Esophagus muscularis mucosa (tissue), 4 donors: ENCODE measurements around the gene CDK2AP2.

Source experiments
- EP300 ChIP-seq: sonication (generic); formaldehyde crosslinking; IDR thresholded peaks from one replicate; pipeline ENCODE4 v1.6.1; 2017; ENCODE audit warnings: antibody characterized with exemption
- POLR2A ChIP-seq: fragments of 450-650 bp; IDR thresholded peaks from one replicate; pipeline ENCODE4 v1.6.1; 2017; ENCODE audit warnings: antibody characterized with exemption, moderate library complexity, mild to moderate bottlenecking, low read depth
- TF ChIP-seq, protein P1 (sequence below), 3 experiments: fragments of 200-600 bp in 2 of 3; fragments of 450-650 bp in 1 of 3; sonication (generic) in 2 of 3; IDR thresholded peaks; one replicate each; pipeline ENCODE4 v1.5.1; 2017 to 2019; ENCODE audit warnings: antibody characterized with exemption in 3 of 3, mild to moderate bottlenecking in 2 of 3, moderate library complexity in 1 of 3

DNA sequence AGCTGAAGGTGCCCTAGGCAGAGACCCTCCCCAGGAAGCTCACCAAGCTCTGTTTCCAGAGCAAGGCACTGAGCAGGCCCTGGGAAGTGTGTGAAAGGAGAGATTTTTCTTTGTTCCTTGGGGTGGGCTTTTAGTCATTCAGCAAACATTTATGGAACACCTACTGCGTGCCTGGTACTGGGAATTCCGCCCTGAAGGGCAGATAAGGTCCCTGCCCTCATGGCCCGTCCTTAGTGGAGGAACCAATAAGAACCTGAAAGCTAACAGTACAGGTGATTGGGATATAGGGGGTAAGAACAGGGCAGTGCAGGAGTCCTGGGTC lies 42.8 kb downstream of the CDK2AP2 start:
- no peak for TF ChIP-seq POLR2A
- TF ChIP-seq EP300 = no peak
- TF ChIP-seq, protein P1, sequence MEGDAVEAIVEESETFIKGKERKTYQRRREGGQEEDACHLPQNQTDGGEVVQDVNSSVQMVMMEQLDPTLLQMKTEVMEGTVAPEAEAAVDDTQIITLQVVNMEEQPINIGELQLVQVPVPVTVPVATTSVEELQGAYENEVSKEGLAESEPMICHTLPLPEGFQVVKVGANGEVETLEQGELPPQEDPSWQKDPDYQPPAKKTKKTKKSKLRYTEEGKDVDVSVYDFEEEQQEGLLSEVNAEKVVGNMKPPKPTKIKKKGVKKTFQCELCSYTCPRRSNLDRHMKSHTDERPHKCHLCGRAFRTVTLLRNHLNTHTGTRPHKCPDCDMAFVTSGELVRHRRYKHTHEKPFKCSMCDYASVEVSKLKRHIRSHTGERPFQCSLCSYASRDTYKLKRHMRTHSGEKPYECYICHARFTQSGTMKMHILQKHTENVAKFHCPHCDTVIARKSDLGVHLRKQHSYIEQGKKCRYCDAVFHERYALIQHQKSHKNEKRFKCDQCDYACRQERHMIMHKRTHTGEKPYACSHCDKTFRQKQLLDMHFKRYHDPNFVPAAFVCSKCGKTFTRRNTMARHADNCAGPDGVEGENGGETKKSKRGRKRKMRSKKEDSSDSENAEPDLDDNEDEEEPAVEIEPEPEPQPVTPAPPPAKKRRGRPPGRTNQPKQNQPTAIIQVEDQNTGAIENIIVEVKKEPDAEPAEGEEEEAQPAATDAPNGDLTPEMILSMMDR (IDR thresholded peaks at IDR 0.05) = no peak
